Mucosa of descending colon (tissue), 3 donors: ENCODE measurements around the gene NOXO1. TPM values are rescaled to one million over a fixed set of nuclear protein-coding genes. Genes with fewer than 3 reads are reported as not detected.

ENCODE experiments used
- ATAC-seq: fragments of 200-7000 bp; cut with Tn5 transposase; one replicate; pipeline ENCODE4 v1.9.1; 2020; ENCODE audit warnings: mild to moderate bottlenecking, moderate library complexity
- DNase-seq, 3 donors: peaks; one replicate each; pipeline ENCODE4 v3.0.0-alpha.2; 2020
- H3K36me3 ChIP-seq: fragments of 200-600 bp; one replicate; pipeline ENCODE4 v1.8.0; 2021; ENCODE audit warnings: low read depth, mild to moderate bottlenecking
- H3K4me1 ChIP-seq: fragments of 200-600 bp; one replicate; pipeline ENCODE4 v1.8.0; 2021; ENCODE audit warnings: low read depth, mild to moderate bottlenecking
- H3K4me3 ChIP-seq: fragments of 200-600 bp; one replicate; pipeline ENCODE4 v1.8.0; 2021; ENCODE audit warnings: mild to moderate bottlenecking
- H3K9me3 ChIP-seq: fragments of 200-600 bp; one replicate; pipeline ENCODE4 v1.8.0; 2021; ENCODE audit warnings: mild to moderate bottlenecking
- intact Hi-C, 2 donors: fragments of 100-400 bp; cut with DNase I in 1 of 2; cut with micrococcal nuclease in 1 of 2; formaldehyde crosslinking; loops; one replicate each; pipeline versions ENCODE4 v1.11.0 to v1.11.1; 2022; cut with DNase I, micrococcal nuclease
- total RNA-seq, 3 donors: library from RNA; stranded (reverse); fragmentation: NEBNext Ultra II Directional in 2 of 3; extraction: Animal tissue kit (Norgen Biotek cat#: 25700) in 2 of 3; gene quantifications; one replicate each; pipeline versions ENCODE4 v1.2.1 to v1.2.4, GENCODE V29; 2021 to 2023
- TF ChIP-seq, protein P1 (sequence below): fragments of 200-600 bp; IDR thresholded peaks from one replicate; pipeline ENCODE4 v1.8.0; 2022; ENCODE audit warnings: antibody characterized with exemption, mild to moderate bottlenecking
- donor health status: DM: no; HTN: no; CAD: no; lungs with moderate emphysema.
- donor health status: DM: no; HTN: no; CAD: no.
- donor health status: DM: no; HTN: yes; CAD: no.

The NOXO1 gene
- total RNA-seq, 3 donors from 2014 or later, result 12.2 to 39.9 (median 27.1) TPM

DNA sequence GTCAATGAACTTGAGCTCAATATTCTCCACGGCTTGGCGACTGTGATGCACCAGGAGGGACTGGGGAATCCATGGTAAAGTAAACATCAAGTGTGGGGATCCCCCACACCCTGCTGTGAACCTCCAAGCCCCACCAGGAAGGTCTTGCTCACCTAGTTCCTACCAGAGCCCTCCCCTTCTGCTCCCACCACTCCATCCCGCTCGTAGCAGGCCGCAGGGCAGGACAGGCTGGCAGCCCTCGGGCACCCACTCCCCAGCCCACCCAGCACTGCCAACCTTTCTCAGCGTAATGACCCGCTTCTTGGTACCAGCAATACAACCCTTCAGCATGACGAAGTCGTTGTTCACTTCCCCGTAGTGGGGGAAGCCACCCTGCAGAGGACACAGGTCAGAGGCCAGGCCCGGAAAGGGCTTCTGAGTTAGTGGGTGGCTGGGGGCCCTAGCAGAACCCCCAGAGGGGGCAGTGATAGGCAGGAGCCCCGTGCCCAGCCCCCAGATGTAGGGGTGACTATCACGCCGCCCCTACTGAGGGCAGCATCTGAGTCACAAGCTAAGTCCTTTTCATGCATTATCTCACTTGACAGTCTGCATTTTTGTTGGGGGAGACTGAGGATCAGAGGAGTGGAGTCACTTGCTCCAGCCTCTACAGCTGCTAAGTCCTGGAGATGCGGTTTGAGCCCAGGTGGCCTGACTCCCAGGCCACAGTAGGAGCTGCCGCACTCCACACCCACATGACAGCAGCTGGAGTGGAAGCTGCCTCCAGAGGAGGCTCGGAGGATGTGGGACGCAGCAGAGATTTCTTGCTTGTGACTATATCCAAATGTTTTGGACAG, 35.5 kb downstream of the NOXO1 start:
- DNase-seq (no peak), ATAC-seq (no peak)
- Histone ChIP-seq H3K36me3 (no peaks in the 10 kb centered on the region), H3K4me1 (peaks cover 24% of the 10 kb centered on the region), H3K9me3 (no peaks in the 10 kb centered on the region), H3K4me3 (no peak overlapping the region)
- TF ChIP-seq, protein P1, sequence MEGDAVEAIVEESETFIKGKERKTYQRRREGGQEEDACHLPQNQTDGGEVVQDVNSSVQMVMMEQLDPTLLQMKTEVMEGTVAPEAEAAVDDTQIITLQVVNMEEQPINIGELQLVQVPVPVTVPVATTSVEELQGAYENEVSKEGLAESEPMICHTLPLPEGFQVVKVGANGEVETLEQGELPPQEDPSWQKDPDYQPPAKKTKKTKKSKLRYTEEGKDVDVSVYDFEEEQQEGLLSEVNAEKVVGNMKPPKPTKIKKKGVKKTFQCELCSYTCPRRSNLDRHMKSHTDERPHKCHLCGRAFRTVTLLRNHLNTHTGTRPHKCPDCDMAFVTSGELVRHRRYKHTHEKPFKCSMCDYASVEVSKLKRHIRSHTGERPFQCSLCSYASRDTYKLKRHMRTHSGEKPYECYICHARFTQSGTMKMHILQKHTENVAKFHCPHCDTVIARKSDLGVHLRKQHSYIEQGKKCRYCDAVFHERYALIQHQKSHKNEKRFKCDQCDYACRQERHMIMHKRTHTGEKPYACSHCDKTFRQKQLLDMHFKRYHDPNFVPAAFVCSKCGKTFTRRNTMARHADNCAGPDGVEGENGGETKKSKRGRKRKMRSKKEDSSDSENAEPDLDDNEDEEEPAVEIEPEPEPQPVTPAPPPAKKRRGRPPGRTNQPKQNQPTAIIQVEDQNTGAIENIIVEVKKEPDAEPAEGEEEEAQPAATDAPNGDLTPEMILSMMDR, result no peak
- intact Hi-C loops, result no loop called here

DNA sequence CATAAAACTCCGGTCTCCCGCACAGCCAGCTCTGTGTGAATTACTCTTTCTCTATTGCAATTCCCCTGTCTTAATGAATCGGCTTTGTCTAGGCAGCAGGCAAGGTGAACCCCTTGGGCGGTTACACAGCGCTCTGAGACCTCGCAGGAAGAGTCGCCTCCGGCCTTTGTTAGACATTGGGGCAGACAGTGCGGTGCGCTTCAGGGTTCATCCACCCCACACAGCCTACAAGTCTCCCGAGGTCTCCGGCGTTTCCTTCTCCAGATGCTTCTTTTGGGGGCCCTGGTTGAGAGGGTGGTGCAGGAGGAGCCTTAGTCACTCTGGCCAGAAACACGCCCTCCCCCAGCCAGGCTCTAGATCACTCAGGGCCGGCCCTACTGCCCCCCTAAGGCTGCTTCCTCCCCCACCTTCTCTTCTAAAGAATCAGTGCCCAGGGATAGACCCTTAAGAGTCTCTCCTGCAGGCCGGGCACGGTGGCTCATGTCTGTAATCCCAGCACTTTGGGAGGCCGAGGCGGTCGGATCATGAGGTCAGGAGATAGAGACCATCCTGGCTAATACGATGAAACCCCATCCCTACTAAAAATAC, 36.6 kb downstream of the NOXO1 start:
- no peak overlapping the region for H3K4me3 ChIP-seq
- H3K36me3 ChIP-seq, result no peaks in the 10 kb centered on the region
- intact Hi-C loops, result no loop called here
- no peak for DNase-seq
- no peak for ATAC-seq
- H3K4me1 ChIP-seq, result peaks cover 35% of the 10 kb centered on the region
- TF ChIP-seq, protein P1, result no peak
- H3K9me3 ChIP-seq, result no peaks in the 10 kb centered on the region

DNA sequence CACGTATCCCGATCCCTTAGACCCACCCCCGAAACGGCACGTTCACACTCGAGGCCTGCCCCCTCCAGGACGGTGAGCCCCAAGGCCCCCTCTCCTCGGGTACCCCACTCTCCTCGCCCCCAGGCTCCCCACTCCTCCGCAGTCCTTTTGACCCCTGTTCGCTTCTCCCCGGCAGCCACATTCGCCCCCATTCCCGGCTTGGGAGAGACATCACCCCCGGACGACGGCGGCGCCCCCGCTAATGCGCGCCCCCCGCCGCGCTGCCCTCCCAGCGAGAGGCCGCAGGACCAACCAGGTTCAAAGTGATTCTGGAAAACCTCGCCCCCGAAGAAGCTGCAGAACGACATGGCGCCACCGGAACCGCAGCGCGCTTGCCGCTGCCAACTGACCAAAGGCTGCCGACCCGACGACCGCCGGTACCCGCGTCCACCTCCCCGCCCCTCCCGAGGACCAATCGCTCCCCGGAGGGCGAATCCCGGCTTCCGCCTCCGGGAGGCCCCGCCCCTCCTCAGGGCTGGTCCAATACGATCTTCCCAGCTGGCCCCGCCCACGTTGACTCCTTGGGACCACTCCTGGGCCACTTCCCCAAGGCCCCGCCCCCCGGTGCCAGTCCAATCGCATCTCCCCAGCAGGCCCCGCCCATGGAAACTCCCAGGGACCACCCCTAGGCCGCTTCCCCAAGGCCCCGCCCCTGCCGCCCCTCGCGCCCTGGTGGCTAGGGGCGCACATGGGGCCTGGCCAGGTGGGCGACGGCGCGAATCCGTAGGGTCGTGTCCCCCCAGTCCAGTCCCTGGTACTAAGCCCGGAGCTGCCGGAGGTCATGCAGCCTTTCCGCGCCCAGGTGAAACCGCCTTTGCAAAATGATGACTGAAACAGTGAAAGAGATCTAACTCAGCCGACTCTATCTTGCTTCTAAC, 38.2 kb downstream of the NOXO1 start, which contains the start of gene MSRB1:
Gene MSRB1, minus strand, starts transcription at position 390 of the 917 bp plus-strand sequence. Its CDS starts 43 bp downstream, at position 347.
- intact Hi-C loops, result no loop called here
- ATAC-seq, result peak; percentile 92
- Histone ChIP-seq H3K4me1 (peaks cover 40% of the 10 kb centered on the region), H3K36me3 (no peaks in the 10 kb centered on the region), H3K4me3 (peak within 1 kb of the TSS; percentile 57), H3K9me3 (no peaks in the 10 kb centered on the region)
- peak; percentile 100 for DNase-seq
- TF ChIP-seq, protein P1, result no peak

DNA sequence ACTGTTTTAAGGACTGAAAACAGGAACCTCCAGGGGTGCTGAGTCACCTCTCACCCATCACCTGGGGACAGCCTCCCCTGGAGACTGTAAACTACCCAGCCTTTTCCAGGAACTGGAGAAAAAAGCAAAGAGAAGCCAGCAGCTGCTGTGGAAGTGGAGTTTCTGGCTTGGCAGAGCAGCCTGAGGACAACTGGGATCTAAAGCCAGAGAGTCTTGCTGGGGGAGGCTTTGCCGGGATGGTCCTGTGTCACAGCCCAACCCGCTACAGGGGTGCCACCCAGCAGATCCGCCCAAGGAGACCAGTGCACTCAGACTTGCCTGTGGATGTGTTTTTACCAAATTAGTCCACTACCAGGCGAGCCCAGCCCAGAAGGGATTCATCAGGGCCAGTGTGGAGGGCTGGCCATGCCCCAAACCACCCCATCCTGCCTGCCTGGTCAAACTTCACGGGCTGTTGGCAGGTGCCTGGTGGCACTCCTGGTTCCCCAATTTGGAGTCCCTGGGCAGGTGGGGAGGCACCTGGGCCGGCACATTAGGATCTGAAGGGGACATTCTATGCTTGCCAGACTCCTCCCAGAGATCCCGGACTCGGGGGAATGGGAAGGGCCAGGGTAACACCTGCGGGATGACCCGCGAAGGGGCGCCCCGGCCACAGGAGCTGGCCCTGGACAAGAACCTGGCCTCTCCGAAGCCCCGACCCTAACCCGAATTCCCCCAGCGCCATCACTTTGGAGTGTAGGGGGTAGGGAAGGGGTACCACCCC, 39.0 kb downstream of the NOXO1 start:
- peak; percentile 21 for ATAC-seq
- intact Hi-C loops, result no loop called here
- no peaks in the 10 kb centered on the region for H3K36me3 ChIP-seq
- peak in 2 of 3 donors; percentile 57 to 58 for DNase-seq
- TF ChIP-seq, protein P1, result no peak
- H3K4me1 ChIP-seq, result peaks cover 40% of the 10 kb centered on the region
- H3K9me3 ChIP-seq, result no peaks in the 10 kb centered on the region
- H3K4me3 ChIP-seq, result peak overlapping the region; percentile 57
